ENCODE results near the gene LTBP4.

GRCh38 chr19:40672573-40673299 is 71.6 kb downstream of the LTBP4 start:
- TF ChIP-seq POLR2A (IDR thresholded peaks at IDR 0.05) (no peak), POLR2AphosphoS5 (IDR thresholded peaks at IDR 0.05) (no peak)
